ENCODE results near the gene TXNDC15.

TXNDC15 gene

GRCh38 chr5:134913254-134913653 is 39.1 kb downstream of the TXNDC15 start:
- Histone ChIP-seq H3K27ac (no peak overlapping the region), H3K4me3 (no peak overlapping the region), H3K9me3 (no peaks in the 10 kb centered on the region), H4K20me1 (0 out of 2 replicates have a peak, but pooled peaks cover 18% of the 10 kb centered on the region), H3K27me3 (no peaks in the 10 kb centered on the region), H3K9ac (no peak overlapping the region), H3K36me3 (peaks cover 96% of the 10 kb centered on the region), H3K4me1 (no peaks in the 10 kb centered on the region), H3K4me2 (no peak overlapping the region)
- TF ChIP-seq Cebpa-rat (IDR thresholded peaks at IDR 0.05), result no peak

- H3K4me3 ChIP-seq, result no peak overlapping the region
- no peaks in the 10 kb centered on the region for H3K27me3 ChIP-seq
- peaks cover 97% of the 10 kb centered on the region for H3K36me3 ChIP-seq
- no peak for TF ChIP-seq Cebpa-rat (IDR thresholded peaks at IDR 0.05)
- no peak overlapping the region for H3K9ac ChIP-seq
- H4K20me1 ChIP-seq, result 0 out of 2 replicates have a peak, but pooled peaks cover 18% of the 10 kb centered on the region
- H3K9me3 ChIP-seq, result no peaks in the 10 kb centered on the region
- no peaks in the 10 kb centered on the region for H3K4me1 ChIP-seq
- H3K4me2 ChIP-seq, result no peak overlapping the region
- no peak overlapping the region for H3K27ac ChIP-seq
Measured at GRCh38 chr5:134913795-134914194, 39.6 kb downstream of the TXNDC15 start.

GRCh38 chr5:134917070-134917815 is 43.1 kb downstream of the TXNDC15 start:
- Histone ChIP-seq H3K9ac (no peak overlapping the region), H3K27ac (no peak overlapping the region), H3K4me2 (no peak overlapping the region), H3K27me3 (no peaks in the 10 kb centered on the region), H4K20me1 (0 out of 2 replicates have a peak, but pooled peaks cover 24% of the 10 kb centered on the region), H3K9me3 (no peaks in the 10 kb centered on the region), H3K4me1 (no peaks in the 10 kb centered on the region), H3K36me3 (peaks cover 62% of the 10 kb centered on the region), H3K4me3 (no peak overlapping the region)
- TF ChIP-seq Cebpa-rat (IDR thresholded peaks at IDR 0.05), result no peak

GRCh38 chr5:134918861-134919260 is 44.7 kb downstream of the TXNDC15 start:
- no peak overlapping the region for H3K27ac ChIP-seq
- TF ChIP-seq Cebpa-rat (IDR thresholded peaks at IDR 0.05), result no peak
- no peaks in the 10 kb centered on the region for H3K4me1 ChIP-seq
- H3K4me2 ChIP-seq, result no peak overlapping the region
- H3K27me3 ChIP-seq, result no peaks in the 10 kb centered on the region
- H3K9me3 ChIP-seq, result no peaks in the 10 kb centered on the region
- no peak overlapping the region for H3K9ac ChIP-seq
- H3K36me3 ChIP-seq, result peaks cover 46% of the 10 kb centered on the region
- no peak overlapping the region for H3K4me3 ChIP-seq
- 0 out of 2 replicates have a peak, but pooled peaks cover 16% of the 10 kb centered on the region for H4K20me1 ChIP-seq

- Histone ChIP-seq H3K4me3 (no peak overlapping the region), H3K4me1 (no peaks in the 10 kb centered on the region), H4K20me1 (0 out of 2 replicates have a peak, but pooled peaks cover 14% of the 10 kb centered on the region), H3K27me3 (no peaks in the 10 kb centered on the region), H3K36me3 (peaks cover 24% of the 10 kb centered on the region), H3K9ac (no peak overlapping the region), H3K9me3 (no peaks in the 10 kb centered on the region), H3K4me2 (no peak overlapping the region), H3K27ac (no peak overlapping the region)
- TF ChIP-seq Cebpa-rat (IDR thresholded peaks at IDR 0.05), result no peak
Measured at GRCh38 chr5:134920848-134921575, 46.8 kb downstream of the TXNDC15 start.

GRCh38 chr5:134932508-134932907 is 58.3 kb downstream of the TXNDC15 start:
- no peaks in the 10 kb centered on the region for H3K27me3 ChIP-seq
- H4K20me1 ChIP-seq, result no peaks in the 10 kb centered on the region
- H3K9me3 ChIP-seq, result no peaks in the 10 kb centered on the region
- no peaks in the 10 kb centered on the region for H3K4me1 ChIP-seq
- no peak overlapping the region for H3K4me3 ChIP-seq
- H3K9ac ChIP-seq, result no peak overlapping the region
- no peak overlapping the region for H3K4me2 ChIP-seq
- peaks cover 21% of the 10 kb centered on the region for H3K36me3 ChIP-seq
- TF ChIP-seq Cebpa-rat (IDR thresholded peaks at IDR 0.05), result no peak
- H3K27ac ChIP-seq, result no peak overlapping the region

- Histone ChIP-seq H3K4me1 (no peaks in the 10 kb centered on the region), H3K4me2 (no peak overlapping the region), H3K27me3 (no peaks in the 10 kb centered on the region), H3K36me3 (peaks cover 31% of the 10 kb centered on the region), H3K4me3 (no peak overlapping the region), H3K9ac (no peak overlapping the region), H3K27ac (no peak overlapping the region), H4K20me1 (no peaks in the 10 kb centered on the region), H3K9me3 (no peaks in the 10 kb centered on the region)
- TF ChIP-seq Cebpa-rat (IDR thresholded peaks at IDR 0.05), result no peak
Measured at GRCh38 chr5:134934202-134934601, 60.0 kb downstream of the TXNDC15 start.

GRCh38 chr5:134935711-134936602 is 61.8 kb downstream of the TXNDC15 start:
- Histone ChIP-seq H3K4me1 (no peaks in the 10 kb centered on the region), H3K36me3 (peaks cover 49% of the 10 kb centered on the region), H4K20me1 (no peaks in the 10 kb centered on the region), H3K4me2 (no peak overlapping the region), H3K27me3 (no peaks in the 10 kb centered on the region), H3K4me3 (no peak overlapping the region), H3K27ac (no peak overlapping the region), H3K9ac (no peak overlapping the region), H3K9me3 (no peaks in the 10 kb centered on the region)
- no peak for TF ChIP-seq Cebpa-rat (IDR thresholded peaks at IDR 0.05)

- H3K9me3 ChIP-seq, result no peaks in the 10 kb centered on the region
- peaks cover 50% of the 10 kb centered on the region for H3K36me3 ChIP-seq
- H3K4me3 ChIP-seq, result no peak overlapping the region
- TF ChIP-seq Cebpa-rat (IDR thresholded peaks at IDR 0.05), result no peak
- no peaks in the 10 kb centered on the region for H3K4me1 ChIP-seq
- no peaks in the 10 kb centered on the region for H4K20me1 ChIP-seq
- no peak overlapping the region for H3K9ac ChIP-seq
- no peak overlapping the region for H3K27ac ChIP-seq
- no peak overlapping the region for H3K4me2 ChIP-seq
- H3K27me3 ChIP-seq, result no peaks in the 10 kb centered on the region
Measured at GRCh38 chr5:134937526-134937925, 63.4 kb downstream of the TXNDC15 start.
